B cell (primary cell): ENCODE data around the gene PTPRN2. TPM values are rescaled to one million over a fixed set of nuclear protein-coding genes. Genes with fewer than 3 reads are reported as not detected.

Experiments
- ATAC-seq: fragments of 200-7000 bp; cut with Tn5 transposase; one replicate; pipeline ENCODE4 v1.10.0; 2021; ENCODE audit warnings: low read depth, mild to moderate bottlenecking, moderate number of reproducible peaks, moderate library complexity
- CTCF ChIA-PET: fragments of 350-600 bp; sonication (Branson Sonifier 250); formaldehyde crosslinking; loops from one replicate; lab custom pipeline; 2021; ENCODE audit warnings: antibody characterized with exemption, inconsistent platforms; lab: Charles Lee
- POLR2A ChIA-PET: fragments of 350-600 bp; sonication (Branson Sonifier 250); formaldehyde crosslinking; loops from one replicate; lab custom pipeline; 2021; ENCODE audit warnings: antibody characterized with exemption; lab: Charles Lee
- DNase-seq: peaks from one replicate; pipeline ENCODE4 v3.0.0; 2013
- H2AFZ ChIP-seq: 2 replicates; pipeline ENCODE4 v1.6.1; 2012; ENCODE audit warnings: mild to moderate bottlenecking, low read depth, low read length; ENCODE audit not compliant: insufficient read depth, poor library complexity, severe bottlenecking
- H3K27ac ChIP-seq, 2 donors: 1 replicate in 1 of 2; 2 replicates in 1 of 2; pipeline ENCODE4 v1.5.1; 2012 to 2013; ENCODE audit warnings: low read length in 2 of 2, mild to moderate bottlenecking in 2 of 2, moderate library complexity in 1 of 2
- H3K27me3 ChIP-seq, 4 experiments: fragments of 200-600 bp in 1 of 4; sonication (generic) in 1 of 4; replicated peaks in 1 of 4; 1 replicate in 2 of 4; 2 replicates in 2 of 4; pipeline versions ENCODE4 v1.6.1 to v1.7.0; 2013 to 2016; ENCODE audit warnings: low read length in 3 of 4, mild to moderate bottlenecking in 2 of 4, mixed read lengths in 1 of 4, moderate library complexity in 1 of 4; ENCODE audit not compliant: insufficient read depth in 4 of 4, control insufficient read depth in 3 of 4; ENCODE audit errors: control extremely low read depth in 1 of 4
- H3K36me3 ChIP-seq, 2 experiments: replicated peaks in 1 of 2; 1 replicate in 1 of 2; 2 replicates in 1 of 2; pipeline versions ENCODE4 v1.6.1 to v1.7.1; 2013; ENCODE audit warnings: low read length in 1 of 2; ENCODE audit not compliant: insufficient read depth in 2 of 2, control insufficient read depth in 1 of 2; ENCODE audit errors: control extremely low read depth in 1 of 2, extremely low read depth in 1 of 2
- H3K4me1 ChIP-seq, 2 donors: fragments of 200-600 bp in 1 of 2; sonication (generic) in 1 of 2; 1 replicate in 1 of 2; 2 replicates in 1 of 2; pipeline versions ENCODE4 v1.5.1 to v1.6.1; 2013 to 2017; ENCODE audit warnings: low read length in 2 of 2; ENCODE audit not compliant: control insufficient read depth in 2 of 2, insufficient read depth in 2 of 2
- H3K4me2 ChIP-seq: replicated peaks from 2 replicates; pipeline ENCODE3; 2012; ENCODE audit warnings: mild to moderate bottlenecking, low read depth, low read length; ENCODE audit not compliant: poor library complexity, severe bottlenecking
- H3K4me3 ChIP-seq, 5 experiments: fragments of 200-600 bp in 1 of 5; sonication (generic) in 1 of 5; 1 replicate in 3 of 5; 2 replicates in 2 of 5; pipeline versions ENCODE4 v1.5.1 to v1.7.0; 2011 to 2016; ENCODE audit warnings: low read length in 4 of 5, mild to moderate bottlenecking in 4 of 5, low read depth in 2 of 5, control low read depth in 1 of 5, moderate library complexity in 1 of 5; ENCODE audit not compliant: insufficient read depth in 1 of 5; ENCODE audit errors: control extremely low read depth in 1 of 5, extremely low read depth in 1 of 5
- H3K79me2 ChIP-seq: fragments of 200-600 bp; sonication (generic); one replicate; pipeline ENCODE4 v1.6.0; 2016; ENCODE audit warnings: low read length; ENCODE audit not compliant: control insufficient read depth, insufficient read depth
- H3K9ac ChIP-seq: fragments of 200-600 bp; sonication (generic); 2 replicates; pipeline ENCODE4 v1.6.1; 2017; ENCODE audit warnings: mild to moderate bottlenecking, low read length, moderate library complexity
- H3K9me3 ChIP-seq, 3 donors: one replicate each; pipeline versions ENCODE4 v1.6.1 to v1.7.1; 2013; ENCODE audit warnings: low read length in 2 of 3; ENCODE audit not compliant: control insufficient read depth in 2 of 3, insufficient read depth in 1 of 3; ENCODE audit errors: control extremely low read depth in 1 of 3
- H4K20me1 ChIP-seq: 2 replicates; pipeline ENCODE4 v1.6.0; 2012; ENCODE audit warnings: mild to moderate bottlenecking, low read length; ENCODE audit not compliant: insufficient read depth, control insufficient read depth, poor library complexity, severe bottlenecking
- H3K27ac Mint-ChIP-seq: one replicate; pipeline ENCODE4 v1.8.0; 2021; ENCODE audit warnings: mixed read lengths
- H3K27me3 Mint-ChIP-seq: one replicate; pipeline ENCODE4 v1.8.0; 2021; ENCODE audit warnings: mixed read lengths
- H3K4me1 Mint-ChIP-seq: one replicate; pipeline ENCODE4 v1.8.0; 2021; ENCODE audit warnings: mixed read lengths
- H3K4me3 Mint-ChIP-seq: one replicate; pipeline ENCODE4 v1.8.0; 2021; ENCODE audit warnings: mixed read lengths
- H3K9me3 Mint-ChIP-seq: one replicate; pipeline ENCODE4 v1.8.0; 2022; ENCODE audit warnings: mixed read lengths; ENCODE audit not compliant: insufficient read depth
- EZH2 ChIP-seq: IDR thresholded peaks from 2 replicates; pipeline ENCODE4 v1.6.1; 2012; ENCODE audit warnings: borderline replicate concordance, low read depth, mild to moderate bottlenecking, moderate library complexity, low read length; ENCODE audit not compliant: insufficient read depth, poor library complexity, severe bottlenecking
- WGBS: methylation state at CpG from one replicate; pipeline ENCODE4 v1.1.5; 2013; ENCODE audit warnings: missing lambda C conversion rate; ENCODE audit not compliant: insufficient coverage; 5-methylcytosine and 5-hydroxymethylcytosine counted together
- intact Hi-C: fragments of 100-400 bp; cut with micrococcal nuclease; formaldehyde crosslinking; loops from one replicate; pipeline ENCODE4 v1.10.0; 2022
- polyA plus RNA-seq: library from polyadenylated mRNA; depleted of rRNA; stranded (reverse); fragments of >200 nt; gene quantifications from 2 replicates; pipeline ENCODE4 v1.2.3, GENCODE V29; 2012
- total RNA-seq, 2 donors: library from RNA; stranded (reverse); fragments of 120-200 nt in 1 of 2; gene quantifications; 1 replicate in 1 of 2; 2 replicates in 1 of 2; pipeline versions ENCODE4 v1.2.3 to v1.2.4, GENCODE V29; 2013 to 2022
- TF ChIP-seq, protein P1 (sequence below): fragments of 200-600 bp; IDR thresholded peaks from one replicate; pipeline ENCODE4 v1.8.0; 2022; ENCODE audit warnings: antibody characterized with exemption, mild to moderate bottlenecking

The PTPRN2 gene
- total and polyA plus RNA-seq, 2 donors (not counting 1 experiment from before 2014, with no cell fraction given): 2.0 to 5.0 TPM

DNA sequence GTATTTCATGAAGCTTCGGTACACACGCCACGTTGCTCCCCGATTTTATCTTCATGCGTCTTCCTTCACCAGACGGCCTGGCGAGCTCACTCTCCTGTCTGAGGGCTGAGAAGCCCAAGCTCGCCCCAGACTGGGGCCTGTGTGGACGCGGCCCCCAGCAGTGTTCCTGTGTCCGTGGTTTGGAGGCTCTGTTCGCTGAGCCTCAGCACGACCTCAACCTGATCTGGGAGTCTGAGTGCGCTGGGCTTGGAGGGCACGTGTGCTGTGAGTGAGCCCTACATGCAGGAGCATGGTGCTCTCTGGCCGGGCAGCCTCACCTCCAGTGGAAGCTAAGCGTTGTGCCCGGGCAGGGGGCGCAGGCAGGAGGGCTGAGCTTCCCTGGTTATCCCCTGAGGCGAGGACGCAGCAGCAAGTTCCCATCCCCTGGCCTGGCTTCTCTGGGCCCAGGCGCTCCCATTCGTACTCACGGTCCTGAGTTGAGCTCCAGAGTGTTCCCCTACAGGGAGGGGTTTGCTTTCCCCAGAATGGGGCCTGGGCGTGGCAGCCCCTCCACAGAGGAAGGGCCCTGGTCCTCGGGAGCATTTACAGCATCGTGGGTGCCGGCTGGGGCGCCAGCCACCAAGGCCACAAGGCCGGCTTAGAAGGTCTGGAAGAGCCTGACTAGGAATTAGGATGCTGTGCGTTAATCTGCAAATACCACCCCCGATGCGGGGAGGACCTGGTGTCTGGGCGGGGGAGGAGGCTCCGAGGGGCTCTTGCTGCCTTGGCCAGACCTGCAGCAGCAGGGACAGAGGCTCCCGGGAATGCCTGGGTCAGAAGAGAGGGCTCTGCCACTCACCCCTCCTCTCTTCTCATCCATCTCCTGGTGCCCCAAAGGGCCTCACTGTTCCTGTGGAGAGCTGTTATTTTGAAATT, 850.2 kb downstream of the PTPRN2 start:
- CTCF ChIA-PET: no interaction called here
- H3K79me2 ChIP-seq: no peaks in the 10 kb centered on the region
- Mint-ChIP-seq H3K4me1 (no peaks in the 10 kb centered on the region), H3K27me3 (no peaks in the 10 kb centered on the region), H3K9me3 (no peaks in the 10 kb centered on the region), H3K27ac (no peak overlapping the region), H3K4me3 (no peak overlapping the region)
- H3K9me3 ChIP-seq: peaks cover 0 to 2% (median 0%) of the 10 kb centered on the region in 3 donors
- WGBS: 89% methylated on average over 31 of the region's 36 CpGs
- H2AFZ ChIP-seq: peak overlapping the region; percentile 16
- H3K4me1 ChIP-seq: no peaks in the 10 kb centered on the region
- TF ChIP-seq EZH2: no peak
- TF ChIP-seq, protein P1, sequence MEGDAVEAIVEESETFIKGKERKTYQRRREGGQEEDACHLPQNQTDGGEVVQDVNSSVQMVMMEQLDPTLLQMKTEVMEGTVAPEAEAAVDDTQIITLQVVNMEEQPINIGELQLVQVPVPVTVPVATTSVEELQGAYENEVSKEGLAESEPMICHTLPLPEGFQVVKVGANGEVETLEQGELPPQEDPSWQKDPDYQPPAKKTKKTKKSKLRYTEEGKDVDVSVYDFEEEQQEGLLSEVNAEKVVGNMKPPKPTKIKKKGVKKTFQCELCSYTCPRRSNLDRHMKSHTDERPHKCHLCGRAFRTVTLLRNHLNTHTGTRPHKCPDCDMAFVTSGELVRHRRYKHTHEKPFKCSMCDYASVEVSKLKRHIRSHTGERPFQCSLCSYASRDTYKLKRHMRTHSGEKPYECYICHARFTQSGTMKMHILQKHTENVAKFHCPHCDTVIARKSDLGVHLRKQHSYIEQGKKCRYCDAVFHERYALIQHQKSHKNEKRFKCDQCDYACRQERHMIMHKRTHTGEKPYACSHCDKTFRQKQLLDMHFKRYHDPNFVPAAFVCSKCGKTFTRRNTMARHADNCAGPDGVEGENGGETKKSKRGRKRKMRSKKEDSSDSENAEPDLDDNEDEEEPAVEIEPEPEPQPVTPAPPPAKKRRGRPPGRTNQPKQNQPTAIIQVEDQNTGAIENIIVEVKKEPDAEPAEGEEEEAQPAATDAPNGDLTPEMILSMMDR: no peak
- no peak overlapping the region for H3K9ac ChIP-seq
- DNase-seq: no peak
- POLR2A ChIA-PET: no interaction called here
- ATAC-seq: no peak
- no peaks in the 10 kb centered on the region for H4K20me1 ChIP-seq
- no peak overlapping the region for H3K27ac ChIP-seq
- no peak overlapping the region for H3K4me2 ChIP-seq
- no peak overlapping the region for H3K4me3 ChIP-seq
- H3K27me3 ChIP-seq: no peaks in the 10 kb centered on the region
- intact Hi-C loops: no loop called here
- H3K36me3 ChIP-seq: no peaks in the 10 kb centered on the region

DNA sequence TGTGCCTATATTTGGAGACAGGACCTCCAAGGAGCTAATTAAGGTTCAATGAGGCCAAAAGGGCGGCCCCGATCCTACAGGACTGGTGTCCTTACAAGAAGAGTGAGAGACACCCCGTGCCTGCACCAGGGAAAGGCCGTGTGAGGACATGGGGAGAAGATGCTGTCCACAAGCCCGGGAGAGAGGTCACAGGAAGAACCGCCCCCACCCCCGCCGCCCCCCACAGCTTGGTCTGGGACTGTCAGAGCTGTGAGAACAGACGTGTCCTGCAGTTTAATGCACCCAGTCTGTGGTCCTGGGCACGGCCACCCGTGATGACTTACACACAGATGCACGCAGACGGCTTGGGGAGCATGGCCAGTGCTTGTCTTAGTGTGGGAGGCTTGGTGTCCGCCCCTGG, 851.3 kb downstream of the PTPRN2 start:
- ChIA-PET CTCF (no interaction called here), POLR2A (no interaction called here)
- ATAC-seq: no peak
- Mint-ChIP-seq H3K9me3 (no peaks in the 10 kb centered on the region), H3K4me3 (no peak overlapping the region), H3K27me3 (no peaks in the 10 kb centered on the region), H3K27ac (no peak overlapping the region), H3K4me1 (no peaks in the 10 kb centered on the region)
- no peaks in the 10 kb centered on the region for H3K4me1 ChIP-seq
- no peak overlapping the region for H2AFZ ChIP-seq
- TF ChIP-seq EZH2: no peak
- TF ChIP-seq, protein P1: no peak
- DNase-seq: no peak
- 92% methylated on average over 13 of the region's 14 CpGs for WGBS
- peaks cover 0 to 3% (median 0%) of the 10 kb centered on the region in 3 donors for H3K9me3 ChIP-seq
- intact Hi-C loops: no loop called here
- no peaks in the 10 kb centered on the region for H4K20me1 ChIP-seq
- no peaks in the 10 kb centered on the region for H3K36me3 ChIP-seq
- no peaks in the 10 kb centered on the region for H3K27me3 ChIP-seq
- no peak overlapping the region for H3K4me2 ChIP-seq
- no peaks in the 10 kb centered on the region for H3K79me2 ChIP-seq
- no peak overlapping the region for H3K4me3 ChIP-seq
- H3K27ac ChIP-seq: no peak overlapping the region
- H3K9ac ChIP-seq: no peak overlapping the region
